ENCODE results near the gene C6. TPM values are rescaled to one million over a fixed set of nuclear protein-coding genes. Genes with fewer than 3 reads are reported as not detected.

C6 gene
- total RNA-seq, 1 experiment from 2014 or later: 0.37 TPM

- Histone ChIP-seq H4K20me1 (ENCODE audit: insufficient read depth) (no peaks in the 10 kb centered on the region), H3K9me2 (ENCODE audit: insufficient read depth) (no peaks in the 10 kb centered on the region), H2AFZ (ENCODE audit: low read depth, low read length, poor library complexity, severe bottlenecking) (no peak overlapping the region), H3K9ac (ENCODE audit: low read length) (no peak overlapping the region), H3K36me3 (ENCODE audit: control insufficient read depth in 1 of 2, insufficient read depth in 2 of 2, low read length in 2 of 2) (no peaks in the 10 kb centered on the region), H3K9me3 (ENCODE audit: control insufficient read depth in 1 of 2, insufficient read depth in 1 of 2, low read depth in 1 of 2, low read length in 2 of 2) (no peaks in the 10 kb centered on the region), H3K79me2 (ENCODE audit: insufficient read depth, low read length) (no peaks in the 10 kb centered on the region), H3K27ac (ENCODE audit: low read depth, low read length) (no peak overlapping the region), H3K27me3 (ENCODE audit: insufficient read depth, low read length) (no peaks in the 10 kb centered on the region), H3K4me2 (ENCODE audit: low read length) (no peak overlapping the region), H3K4me3 (replicated peaks in 1 of 2; ENCODE audit: low read depth in 1 of 2, low read length in 2 of 2) (no peak overlapping the region), H3K4me1 (ENCODE audit: control insufficient read depth in 1 of 2, insufficient read depth in 2 of 2, low read length in 2 of 2) (no peaks in the 10 kb centered on the region)
- no peak for TF ChIP-seq ZBTB33 (IDR thresholded peaks at IDR 0.05; ENCODE audit: extremely low read depth, insufficient replicate concordance, low read length)
- no peak for TF ChIP-seq EZH2 (IDR thresholded peaks at IDR 0.05)
- TF ChIP-seq MAX (IDR thresholded peaks at IDR 0.05): no peak
- TF ChIP-seq TCF7L2 (IDR thresholded peaks at IDR 0.05; ENCODE audit: borderline replicate concordance, extremely low read depth, insufficient read depth, insufficient read length): no peak
- TF ChIP-seq SP1 (IDR thresholded peaks at IDR 0.05; ENCODE audit: low read depth): no peak
- TF ChIP-seq CBX3 (IDR thresholded peaks at IDR 0.05; ENCODE audit: low read depth): no peak
- no peak for TF ChIP-seq POLR2AphosphoS5 (IDR thresholded peaks at IDR 0.05; ENCODE audit: low read depth, low read length)
- no peak for TF ChIP-seq ZNF274 (IDR thresholded peaks at IDR 0.05; ENCODE audit: low read depth, low read length)
- TF ChIP-seq EZH2phosphoT487 (IDR thresholded peaks at IDR 0.05; ENCODE audit: borderline replicate concordance): no peak
- TF ChIP-seq CEBPB (IDR thresholded peaks at IDR 0.05; ENCODE audit: low read depth): no peak
- TF ChIP-seq SIN3A (IDR thresholded peaks at IDR 0.05; ENCODE audit: low read depth): no peak
- TF ChIP-seq POLR2A (IDR thresholded peaks at IDR 0.05; ENCODE audit: borderline replicate concordance, extremely low read depth, insufficient read depth, insufficient read length): no peak
- no peak for TF ChIP-seq ZFX (IDR thresholded peaks at IDR 0.05)
- TF ChIP-seq ELF1 (IDR thresholded peaks at IDR 0.05; ENCODE audit: borderline replicate concordance, low read depth): no peak
- TF ChIP-seq CTCF (IDR thresholded peaks at IDR 0.05 in 2 of 3, conservative IDR thresholded peaks at IDR 0.05 in 1 of 3; ENCODE audit: borderline replicate concordance in 1 of 3, insufficient read depth in 1 of 3, low read depth in 2 of 3, low read length in 2 of 3): no peak
- TF ChIP-seq YY1 (IDR thresholded peaks at IDR 0.05; ENCODE audit: extremely low read depth, insufficient replicate concordance, low read depth, low read length): no peak
- no peak for TF ChIP-seq RAD21 (IDR thresholded peaks at IDR 0.05; ENCODE audit: low read depth)
- ChIA-PET CTCF (no interaction called here), RAD21 (ENCODE audit: low non-redundant PET in 1 of 2, low total read pairs in 2 of 2, uncharacterized antibody in 2 of 2, unreplicated experiment in 2 of 2) (no interaction called here), POLR2A (no interaction called here)
- DNase-seq (ENCODE audit: low read depth, low spot score) (no peak), ATAC-seq (no peak)
- intact Hi-C loops (cut with micrococcal nuclease): no loop called here
- BruUV-seq (replicated peaks): no TSS peak
Observed at GRCh38 chr5:41157272-41157894, 55.9 kb downstream of the C6 start.

Data from HCT116 (cell line).